Measurements from ENCODE around the gene DMTF1.
A peak's percentile ranks its signal among the peaks of the same experiment; 100 is the strongest.
"Not testable (repeated sequence)": the region's sequence is repeated elsewhere in the genome, so short reads cannot be mapped to it uniquely, and the experiment has no call there.

The DMTF1 gene

DNA sequence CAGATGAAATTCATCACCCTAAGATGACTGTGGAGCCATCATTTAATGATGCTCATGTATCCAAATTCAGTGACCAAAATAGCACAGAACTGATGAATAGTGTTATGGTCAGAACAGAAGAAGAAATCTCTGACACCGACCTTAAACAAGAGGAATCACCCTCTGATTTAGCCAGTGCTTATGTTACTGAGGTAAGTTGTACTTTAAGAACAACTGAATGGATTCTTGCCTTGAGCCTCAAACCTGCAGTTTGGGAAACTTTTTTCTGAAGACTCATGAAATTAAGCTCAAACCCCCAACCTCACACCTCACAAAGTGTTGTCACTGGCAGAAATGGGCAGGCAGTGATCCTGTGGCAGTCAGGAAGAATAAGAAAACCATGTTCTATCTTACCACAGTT, 41.7 kb downstream of the DMTF1 start:
- no peak for DNase-seq (ENCODE audit: low read depth)

DNA sequence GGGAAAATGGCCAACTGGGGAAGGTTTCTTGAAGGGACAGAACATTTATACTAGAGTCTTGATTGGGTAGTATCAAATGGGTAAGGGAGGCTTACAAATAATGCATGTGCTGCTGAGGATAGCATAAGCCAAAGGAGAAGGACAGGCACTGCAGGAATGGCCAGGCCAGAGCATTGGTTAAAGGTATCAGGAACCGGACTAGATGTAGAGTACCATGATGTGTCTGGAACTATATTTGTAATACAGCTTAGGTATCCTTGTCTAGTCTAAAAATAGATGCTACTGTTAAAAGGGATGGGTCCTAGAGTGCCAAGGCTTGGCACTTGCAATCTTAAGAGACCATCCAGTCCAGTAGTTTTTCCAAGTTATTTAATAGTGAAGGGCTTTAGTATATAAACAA, 47.0 kb downstream of the DMTF1 start:
- no peak for DNase-seq (ENCODE audit: low read depth)

DNA sequence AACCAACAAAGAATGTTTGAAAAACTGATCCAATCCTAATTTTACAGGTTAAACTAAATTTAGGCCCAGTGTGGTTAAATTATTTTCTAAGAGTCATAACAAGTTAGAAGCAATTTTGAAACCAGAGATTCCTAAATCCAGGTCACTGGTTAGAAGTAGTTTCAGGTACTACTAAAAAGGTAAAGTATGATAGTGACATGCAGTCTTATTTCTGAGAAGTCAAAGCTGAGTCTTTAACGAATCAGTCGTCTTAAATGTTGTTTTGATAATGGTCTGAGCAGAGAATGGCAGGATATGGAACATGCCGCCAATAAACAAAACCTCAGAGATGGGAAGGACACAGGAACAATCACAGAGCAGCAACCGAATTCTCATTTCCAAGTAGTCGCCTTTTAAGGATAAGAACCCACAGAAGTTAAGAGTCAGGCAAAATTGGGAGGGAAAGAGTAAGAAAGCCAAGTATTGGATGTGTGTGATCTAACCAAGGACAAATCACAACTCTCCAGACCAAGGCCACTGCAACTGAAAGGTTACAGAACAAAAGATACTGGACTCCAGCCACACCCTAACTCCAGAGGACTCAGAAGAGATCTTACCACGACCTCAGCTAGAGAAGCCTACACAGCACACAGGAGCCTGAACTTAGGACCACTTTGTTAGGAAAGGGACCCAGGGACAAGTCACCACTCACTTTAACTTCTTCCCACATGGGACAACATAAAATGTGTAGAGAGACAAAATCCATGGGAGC, 47.6 kb downstream of the DMTF1 start:
- DNase-seq (ENCODE audit: low read depth) = no peak

DNA sequence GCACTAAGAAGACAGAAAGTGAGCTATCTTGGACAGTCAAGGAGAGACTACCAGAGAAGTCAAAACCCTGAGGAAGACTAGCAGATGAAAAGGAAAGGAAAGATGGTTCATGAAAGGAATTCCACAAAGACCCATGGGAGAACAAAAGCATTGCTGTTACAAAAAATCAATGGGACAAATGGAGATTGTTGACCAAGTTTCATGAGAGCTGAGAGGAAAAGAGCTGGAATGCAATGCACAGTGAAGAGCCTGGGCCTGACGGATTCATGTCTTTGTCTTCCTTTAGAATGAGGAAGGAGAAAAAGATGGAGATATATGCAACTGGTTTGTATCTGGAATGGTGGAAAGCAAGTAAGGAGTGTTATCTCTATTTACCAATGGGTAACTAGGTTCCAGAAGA, 50.0 kb downstream of the DMTF1 start:
- no peak for DNase-seq (ENCODE audit: low read depth)

DNA sequence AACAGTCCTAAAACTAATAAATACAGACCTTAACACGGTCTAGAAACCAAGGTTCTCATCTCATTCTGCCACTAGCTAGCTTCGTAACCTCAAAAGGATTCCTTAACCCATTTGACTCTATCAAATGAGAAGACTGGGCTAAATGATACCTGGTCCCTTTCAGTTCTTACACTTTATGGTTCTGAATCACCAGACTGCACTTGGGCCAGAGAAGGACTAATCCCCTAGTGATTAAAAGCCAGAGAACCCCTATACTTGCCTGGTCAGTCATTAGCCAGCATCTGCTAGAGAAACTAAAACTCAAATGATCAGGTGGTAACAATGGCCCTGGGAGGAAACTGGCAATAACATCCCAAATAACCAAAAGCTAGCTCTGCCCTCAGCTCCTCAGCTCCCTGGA, 50.5 kb downstream of the DMTF1 start:
- DNase-seq (ENCODE audit: low read depth) = no peak

DNA sequence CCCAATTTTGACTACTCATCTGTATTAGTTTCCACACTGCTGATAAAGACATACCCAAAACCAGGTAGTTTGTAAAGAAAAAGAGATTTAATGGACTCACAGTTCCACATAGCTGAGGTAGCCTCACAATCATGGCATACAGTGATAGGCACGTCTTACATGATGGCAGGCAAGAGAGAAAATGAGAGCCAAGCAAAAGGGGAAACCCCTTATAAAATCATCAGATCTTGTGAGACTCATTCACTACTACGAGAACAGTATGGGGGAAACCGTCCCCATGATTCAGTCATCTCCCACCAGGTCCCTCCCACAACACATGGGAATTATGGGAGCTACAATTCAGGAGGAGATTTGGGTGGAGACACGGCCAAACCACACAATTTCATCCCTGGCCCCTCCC, 51.7 kb downstream of the DMTF1 start:
- not testable (repeated sequence) for DNase-seq (ENCODE audit: low read depth)

DNA sequence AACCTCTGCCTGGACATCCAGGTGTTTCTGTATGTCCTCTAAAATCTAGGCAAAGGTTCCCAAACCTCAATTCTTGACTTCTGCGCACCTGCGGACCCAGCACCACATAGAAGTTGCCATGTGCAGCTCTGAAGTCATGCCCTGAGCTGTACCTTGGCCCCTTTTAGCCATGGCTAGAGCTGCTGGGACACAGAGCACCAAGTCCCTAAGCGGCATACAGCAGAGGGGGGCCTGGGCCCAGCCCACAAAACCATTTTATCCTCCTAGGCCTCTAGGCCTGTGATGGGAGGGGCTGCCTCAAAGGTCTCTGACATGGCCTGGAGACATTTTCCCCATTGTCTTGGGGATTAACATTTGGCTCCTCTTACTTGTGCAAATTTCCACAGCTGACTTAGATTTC, 52.7 kb downstream of the DMTF1 start:
- DNase-seq (ENCODE audit: low read depth) = no peak

DNA sequence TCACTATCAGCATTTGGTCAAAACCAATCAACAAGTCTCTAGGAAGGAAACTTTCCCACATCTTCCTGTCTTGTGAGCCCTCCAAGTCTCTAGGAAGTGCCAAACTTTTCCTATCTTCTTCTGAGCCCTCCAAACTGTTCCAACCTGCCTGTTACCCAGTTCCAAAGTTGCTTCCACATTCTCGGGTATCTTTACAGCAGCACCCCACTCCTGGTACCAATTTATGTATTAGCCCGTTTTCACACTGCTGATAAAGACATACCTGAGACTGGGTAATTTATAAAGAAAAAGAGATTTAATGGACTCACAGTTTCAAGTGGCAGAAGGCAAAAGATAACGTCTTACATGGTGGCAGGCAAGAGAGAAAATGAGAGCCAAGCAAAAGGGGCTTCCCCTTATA, 53.4 kb downstream of the DMTF1 start:
- DNase-seq (ENCODE audit: low read depth) = not testable (repeated sequence)

DNA sequence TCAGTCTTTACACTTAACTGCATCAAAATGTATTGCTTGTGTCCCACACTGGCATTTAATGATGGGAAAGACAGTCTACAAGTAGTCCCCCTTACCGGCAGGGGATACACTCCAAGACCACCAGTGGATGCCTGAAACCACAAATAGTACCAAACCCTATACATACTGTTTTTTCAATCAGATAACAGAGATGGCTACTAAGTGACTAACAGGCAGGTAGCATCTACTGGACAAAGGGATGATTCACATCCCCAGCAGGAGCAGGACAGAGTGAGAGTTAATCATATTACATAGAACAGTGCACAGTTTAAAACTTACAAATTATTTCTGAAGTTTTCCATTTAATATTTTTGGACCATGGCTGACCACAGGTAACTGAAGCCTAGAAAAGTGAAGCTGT, 54.1 kb downstream of the DMTF1 start:
- DNase-seq (ENCODE audit: low read depth) = no peak

DNA sequence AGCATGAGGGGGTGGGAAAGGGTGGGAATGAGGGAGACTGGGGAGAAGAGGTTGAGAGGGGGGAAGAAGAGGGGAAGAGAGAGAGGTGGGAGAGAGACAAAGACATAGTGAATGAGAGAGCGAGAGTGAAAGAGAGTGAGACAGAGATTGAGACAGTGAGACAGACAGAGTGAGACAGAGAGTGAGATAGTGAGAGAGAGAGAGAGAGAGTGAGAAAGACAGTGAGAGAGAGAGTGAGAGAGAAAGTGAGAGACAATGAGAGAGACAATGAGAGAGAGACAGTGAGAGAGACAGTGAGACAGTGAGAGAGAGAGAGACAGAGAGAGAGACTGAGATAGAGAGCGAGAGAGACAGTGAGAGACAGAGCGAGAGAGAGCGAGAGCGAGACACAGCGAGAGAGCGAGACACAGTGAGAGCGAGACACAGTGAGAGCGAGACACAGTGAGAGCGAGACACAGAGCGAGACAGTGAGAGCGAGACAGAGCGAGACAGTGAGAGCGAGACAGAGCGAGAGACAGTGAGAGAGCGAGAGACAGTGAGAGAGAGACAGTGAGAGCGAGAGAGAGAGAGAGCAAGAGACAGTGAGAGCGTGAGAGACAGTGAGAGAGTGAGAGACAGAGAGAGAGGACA, 57.2 kb downstream of the DMTF1 start:
- no peak for DNase-seq (ENCODE audit: low read depth)

DNA sequence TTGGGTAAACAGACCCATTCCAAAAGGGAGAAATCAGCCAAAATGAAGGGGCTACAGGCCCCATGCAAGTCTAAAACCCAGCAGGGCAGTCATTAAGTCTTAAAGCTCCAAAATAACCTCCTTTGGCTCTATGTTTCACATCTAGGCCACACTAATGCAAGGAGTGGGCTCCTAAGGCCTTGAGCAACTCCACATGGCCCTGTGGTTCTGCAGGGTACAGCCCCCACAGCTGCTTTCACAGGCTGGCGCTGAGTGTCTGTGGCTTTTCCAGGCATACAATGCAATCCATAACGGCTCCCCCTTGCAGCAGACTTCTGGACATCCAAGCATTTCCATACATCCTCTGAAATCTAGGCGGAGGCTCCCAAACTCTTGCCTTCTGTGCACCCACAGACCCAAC, 58.3 kb downstream of the DMTF1 start:
- DNase-seq (ENCODE audit: low read depth) = no peak

DNA sequence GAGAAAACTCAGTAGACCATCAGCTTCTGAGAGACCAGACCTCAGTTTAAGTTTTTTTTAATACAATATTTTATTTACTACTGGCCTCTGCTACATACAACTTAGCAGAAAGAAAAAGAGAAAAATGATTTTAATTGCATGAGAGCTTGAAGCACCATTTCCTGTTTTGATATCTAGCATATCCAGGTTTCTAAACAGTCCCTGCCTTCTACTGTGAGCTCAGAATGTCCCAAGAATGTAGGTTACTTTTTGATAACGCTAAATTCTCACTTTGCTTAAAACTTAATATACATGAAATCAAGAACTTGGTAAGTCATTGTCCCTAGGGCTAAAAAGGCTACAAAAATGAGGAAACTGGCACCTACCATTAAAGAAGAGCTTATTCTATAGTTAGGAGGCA, 60.2 kb downstream of the DMTF1 start:
- no peak for DNase-seq (ENCODE audit: low read depth)

DNA sequence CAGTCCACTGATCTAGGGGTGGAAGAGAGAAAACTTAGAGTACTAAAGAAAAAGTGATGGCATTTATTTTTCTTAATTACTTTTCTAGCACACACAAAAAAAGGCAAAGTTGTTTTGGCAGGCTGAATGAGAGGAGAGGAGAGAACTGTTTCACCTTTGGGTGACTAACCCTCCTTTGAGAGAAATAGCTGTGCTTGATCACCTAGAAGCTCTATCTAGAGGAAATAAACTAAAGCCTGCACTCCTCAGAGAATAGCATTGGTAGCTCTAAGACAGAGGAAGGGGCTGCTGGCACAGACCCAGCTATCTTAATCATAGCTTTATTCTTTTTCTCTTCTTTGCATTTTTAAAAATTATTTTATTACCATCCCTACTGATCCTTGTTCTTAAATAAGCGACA, 61.0 kb downstream of the DMTF1 start:
- no peak for DNase-seq (ENCODE audit: low read depth)

DNA sequence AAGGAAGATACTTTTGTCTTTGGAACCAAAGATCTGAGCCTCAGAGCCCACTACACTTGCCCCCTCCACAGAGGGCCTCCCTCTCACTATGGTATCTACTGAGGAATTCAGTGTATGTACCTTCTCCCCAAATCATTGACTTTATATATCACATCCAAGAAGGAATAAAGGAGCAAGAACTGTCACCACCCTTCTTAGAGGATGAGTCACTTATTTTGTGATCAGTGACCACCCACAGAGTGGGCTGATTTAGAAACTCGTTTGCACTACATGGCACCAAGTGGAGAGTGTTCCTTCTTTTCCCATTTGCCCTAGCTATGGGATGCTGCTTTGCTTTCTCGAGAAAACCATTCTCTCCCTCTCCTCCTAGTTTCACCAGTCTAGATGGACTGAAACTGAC, 61.6 kb downstream of the DMTF1 start:
- DNase-seq (ENCODE audit: low read depth) = no peak

DNA sequence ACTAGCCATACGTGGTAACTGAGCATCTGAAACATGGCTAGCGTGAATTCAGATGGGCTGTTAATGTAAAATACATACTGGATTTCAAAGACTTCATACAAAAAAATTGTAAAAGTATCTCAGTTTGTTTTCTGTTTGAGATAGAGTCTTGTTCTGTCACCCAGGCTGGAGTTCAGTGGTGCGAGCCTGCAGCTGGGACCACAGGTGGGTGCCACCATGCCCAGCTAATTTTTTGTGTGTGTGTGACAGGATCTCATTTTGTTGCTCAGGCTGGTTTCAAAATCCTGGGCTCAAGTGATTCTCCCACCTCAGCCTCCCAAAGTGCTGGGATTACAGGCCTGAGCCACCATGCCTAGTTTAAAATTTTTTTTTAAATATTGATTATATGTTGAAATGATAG, 62.8 kb downstream of the DMTF1 start:
- no peak for DNase-seq (ENCODE audit: low read depth)

DNA sequence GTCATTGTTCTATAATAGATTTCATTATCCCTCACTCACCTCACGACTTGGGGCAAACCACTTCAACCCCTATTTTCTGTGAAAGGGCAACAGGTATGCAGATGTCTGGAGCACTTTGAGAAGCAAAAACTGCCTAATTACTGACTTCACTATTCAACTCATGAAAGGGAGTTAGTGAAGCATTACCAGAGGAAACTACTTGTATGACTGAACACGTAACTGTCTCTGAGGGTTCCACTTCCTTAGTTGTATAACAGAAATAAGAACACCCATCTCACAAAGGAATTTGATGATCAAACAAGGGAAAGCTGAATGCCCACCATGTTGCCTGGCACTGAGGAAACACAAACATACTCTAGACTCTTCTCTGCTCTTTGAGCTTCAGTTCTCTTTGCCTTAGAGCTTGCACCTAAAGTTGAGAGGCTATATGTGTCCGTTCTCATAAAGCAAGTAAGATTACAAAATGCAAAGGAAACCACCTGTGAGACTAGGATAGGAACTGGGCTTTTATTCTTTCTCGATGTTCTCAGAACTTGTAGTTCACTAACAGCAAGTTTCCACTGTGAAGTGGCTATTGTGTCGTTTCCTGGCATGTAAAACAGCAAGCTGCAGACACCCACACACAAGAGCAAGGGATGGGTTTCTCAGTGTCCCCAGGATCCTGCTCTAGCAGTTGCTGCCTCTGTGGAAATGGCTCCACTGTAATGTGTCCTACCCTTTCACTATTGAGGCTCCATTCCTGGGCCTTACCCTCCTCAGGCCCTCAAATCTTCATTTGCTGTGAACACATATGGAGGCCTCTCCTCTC, 64.7 kb downstream of the DMTF1 start:
- DNase-seq (ENCODE audit: low read depth) = no peak

DNA sequence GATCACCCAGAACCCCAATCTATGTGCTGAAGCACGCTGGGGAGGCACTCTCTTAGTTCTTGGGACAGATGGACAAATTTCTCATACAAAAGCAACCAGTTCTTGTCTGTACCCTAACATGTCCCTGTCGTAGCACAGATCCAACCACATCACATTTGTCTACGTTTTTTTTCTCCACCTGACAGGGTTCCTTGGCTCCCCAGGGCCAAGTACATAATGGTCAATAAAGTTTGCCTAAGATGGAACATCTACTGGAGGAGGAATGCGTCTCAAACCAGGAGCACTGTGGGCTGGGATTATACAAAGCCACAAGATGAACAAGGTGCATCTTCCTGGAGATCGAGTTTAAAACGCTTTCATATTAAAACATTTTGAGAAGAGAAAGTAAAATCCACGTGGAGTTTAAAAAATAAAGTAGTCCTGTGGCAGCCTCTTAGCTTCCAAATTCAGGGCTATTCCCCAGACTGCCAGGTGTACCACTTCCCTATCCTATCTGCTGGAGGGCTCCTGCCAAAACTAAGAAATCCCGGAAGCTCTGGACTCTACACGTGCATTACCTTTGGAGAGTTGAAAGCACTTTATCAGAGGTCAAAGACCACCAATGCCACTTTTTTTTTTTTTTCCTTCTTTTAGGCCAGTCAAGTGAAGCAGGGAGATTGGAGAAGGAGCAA, 65.9 kb downstream of the DMTF1 start:
- no peak for DNase-seq (ENCODE audit: low read depth)

DNA sequence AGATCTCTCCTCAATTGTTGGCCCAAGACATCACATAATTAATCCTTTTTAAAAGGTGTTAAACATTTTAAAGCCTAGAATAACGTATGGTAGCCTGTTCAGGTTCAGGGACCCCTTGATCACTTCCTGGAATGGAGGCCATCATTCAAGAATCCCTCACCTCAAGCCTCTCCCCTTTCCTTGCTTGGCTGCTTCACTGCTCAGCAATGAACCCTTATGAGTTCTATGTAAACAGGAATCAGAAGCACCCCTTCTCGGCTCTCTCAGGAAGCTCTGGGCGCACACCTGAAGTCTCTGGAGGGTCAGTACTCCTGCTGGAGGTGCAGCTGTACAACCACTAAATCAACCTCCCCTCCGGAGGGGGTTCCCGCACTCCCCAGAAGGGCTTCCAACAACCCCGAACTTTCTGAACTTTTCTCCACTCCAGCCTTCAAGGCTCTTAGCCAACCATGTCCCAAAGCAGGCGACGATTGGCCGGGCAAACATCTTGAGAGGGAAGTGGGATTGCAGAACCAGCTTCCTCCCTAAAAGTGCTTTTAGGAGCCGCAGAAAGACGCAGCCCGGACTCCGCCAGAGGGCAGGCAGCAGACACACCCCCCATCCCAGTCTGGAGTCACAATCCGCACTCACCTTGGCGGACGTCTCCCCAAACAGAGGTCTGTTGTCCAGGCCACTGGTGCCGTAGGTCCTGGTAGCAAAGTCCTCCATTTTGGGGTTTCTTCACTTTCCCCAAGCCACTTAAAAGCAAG, 66.7 kb downstream of the DMTF1 start:
- no peak for DNase-seq (ENCODE audit: low read depth)

DNA sequence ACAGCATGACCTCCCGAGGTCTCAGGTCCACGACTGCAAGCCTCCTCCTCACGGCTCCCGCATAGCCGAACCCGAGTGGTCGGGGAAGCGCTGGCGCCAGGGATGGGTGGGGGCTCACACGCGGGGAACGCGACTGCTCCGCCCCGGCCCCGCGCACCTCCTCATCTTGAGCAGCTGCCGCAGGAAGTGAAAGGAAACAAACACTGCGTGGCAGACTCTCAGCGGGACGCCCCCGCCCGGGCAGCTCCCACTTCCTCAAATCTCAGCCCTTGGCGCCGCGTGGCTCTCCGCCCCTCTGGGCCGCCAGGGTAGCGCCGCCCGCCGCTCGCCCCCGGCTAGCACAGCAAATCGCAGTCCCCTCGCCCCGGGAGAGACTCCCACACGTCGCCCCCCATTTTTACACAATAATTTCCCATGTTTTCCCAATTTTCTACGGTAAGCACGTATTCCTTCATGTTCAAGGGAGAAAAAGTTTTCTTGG, 67.3 kb downstream of the DMTF1 start, which contains the start of gene TMEM243:
TMEM243 (minus strand) TSS at position 188 of the 481 bp plus-strand sequence. CDS start 229 bp downstream, outside the sequence.
- DNase-seq (ENCODE audit: low read depth) = peak; percentile 82

DNA sequence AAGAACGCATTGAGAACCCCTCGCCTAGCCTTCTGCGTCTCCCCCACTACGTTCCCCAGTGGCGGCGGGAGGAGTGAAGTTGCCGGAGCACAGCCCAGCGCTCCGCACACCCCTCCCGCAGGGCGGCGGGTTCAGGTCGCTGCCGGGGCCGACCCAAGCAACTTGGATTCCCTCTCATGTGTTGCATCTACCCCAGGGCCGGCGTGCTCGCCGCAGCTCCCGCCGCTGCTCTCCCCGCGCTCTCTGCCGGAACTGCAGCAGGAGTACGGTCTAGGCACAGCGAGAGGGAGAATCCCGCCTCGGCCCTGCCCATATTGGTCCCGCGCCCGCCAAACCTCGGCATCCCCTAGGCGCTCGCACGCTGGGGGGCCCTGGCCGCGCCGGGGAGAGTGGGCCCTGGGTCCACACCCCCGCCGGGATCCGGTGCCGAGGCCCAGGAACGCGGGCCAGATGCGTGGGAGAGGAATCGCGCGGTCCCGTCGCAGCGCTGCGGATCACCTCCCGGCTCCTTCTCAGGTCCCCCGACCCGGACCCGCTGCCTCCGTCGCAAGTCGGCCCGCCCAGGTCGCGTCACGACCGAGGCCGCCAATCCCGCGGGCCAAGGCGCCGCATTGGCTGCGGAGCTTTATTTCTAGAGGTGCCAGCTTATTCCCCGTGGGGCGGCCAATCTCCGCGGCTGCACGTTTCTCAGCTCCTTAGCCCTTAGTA, 67.9 kb downstream of the DMTF1 start:
- DNase-seq (ENCODE audit: low read depth) = peak; percentile 77

DNA sequence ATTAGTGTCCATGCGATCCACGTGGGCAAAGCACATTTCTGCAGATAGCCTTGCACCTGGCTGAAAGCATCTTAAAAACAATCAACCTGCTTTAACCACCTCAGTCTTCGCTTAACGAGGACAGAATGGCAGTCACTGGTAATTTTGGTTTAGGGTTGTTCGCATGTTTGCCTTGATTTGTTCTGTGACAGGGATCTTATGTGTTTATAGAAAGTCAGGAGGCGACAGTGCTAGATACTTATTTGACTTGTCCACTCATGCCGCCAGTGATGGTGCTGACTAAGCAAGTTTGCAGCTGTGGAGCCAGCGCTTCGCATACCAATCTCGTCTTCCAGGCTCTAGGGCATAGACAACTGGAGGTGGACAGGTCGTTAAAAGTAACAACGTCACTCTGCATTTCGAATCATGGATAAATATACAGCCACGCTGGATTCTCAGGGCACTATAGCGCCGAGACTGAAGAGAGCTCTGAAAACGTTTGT, 68.5 kb downstream of the DMTF1 start:
- no peak for DNase-seq (ENCODE audit: low read depth)

Data from T follicular helper cell (primary cell).